ELR (cell line): Measurements from ENCODE around the gene LGALS3.

Experiments used
- DNase-seq: peaks from one replicate; pipeline ENCODE4 v3.0.0-alpha.2; 2015; ENCODE audit warnings: low read depth

LGALS3 gene

DNA sequence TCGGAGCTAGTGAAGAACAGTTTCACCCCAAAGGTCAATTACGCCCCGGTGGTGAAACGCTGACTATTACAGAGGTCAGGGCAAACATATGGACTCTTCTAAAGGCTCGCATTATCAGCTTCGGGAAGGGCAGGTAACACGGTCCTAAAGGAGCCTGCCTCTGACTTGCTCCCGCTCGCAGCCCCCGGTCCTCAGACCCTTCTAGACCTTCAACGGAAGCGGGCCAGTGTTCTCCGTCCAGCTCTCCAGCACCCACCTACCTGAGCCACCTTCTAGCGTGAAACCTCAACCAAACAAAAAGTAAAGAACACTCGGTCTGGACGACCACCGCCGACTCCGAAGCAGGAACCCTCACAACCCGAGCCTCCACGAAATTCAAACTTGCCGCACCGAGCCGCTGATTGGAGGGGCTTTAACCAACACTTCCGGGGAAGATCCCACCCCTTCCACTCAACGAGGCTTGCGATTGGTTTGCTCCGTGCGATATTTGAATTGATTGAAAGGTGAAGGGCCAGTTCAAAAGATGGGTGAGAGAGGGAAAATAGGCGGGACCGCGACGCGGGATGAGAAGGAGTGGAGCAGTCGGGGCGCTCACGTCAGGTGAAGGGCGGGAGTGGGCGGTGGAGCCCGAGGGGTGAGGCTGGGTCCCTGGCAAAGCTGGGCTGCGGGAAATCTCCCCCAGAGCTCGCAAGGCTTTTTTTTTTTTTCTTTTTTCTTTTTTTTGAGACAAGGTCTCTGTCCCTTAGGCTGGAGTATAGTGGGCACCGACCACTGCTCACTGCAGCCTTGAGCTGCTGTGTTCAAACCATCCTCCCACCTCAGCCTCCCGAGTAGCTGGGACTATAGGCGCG is 62.4 kb downstream of the LGALS3 start, which contains the start of gene DLGAP5:
TSS of gene DLGAP5 (minus strand) at position 383 of the 851 bp plus-strand sequence. CDS start 2,406 bp downstream, outside the sequence.
- peak; percentile 98 for DNase-seq

DNA sequence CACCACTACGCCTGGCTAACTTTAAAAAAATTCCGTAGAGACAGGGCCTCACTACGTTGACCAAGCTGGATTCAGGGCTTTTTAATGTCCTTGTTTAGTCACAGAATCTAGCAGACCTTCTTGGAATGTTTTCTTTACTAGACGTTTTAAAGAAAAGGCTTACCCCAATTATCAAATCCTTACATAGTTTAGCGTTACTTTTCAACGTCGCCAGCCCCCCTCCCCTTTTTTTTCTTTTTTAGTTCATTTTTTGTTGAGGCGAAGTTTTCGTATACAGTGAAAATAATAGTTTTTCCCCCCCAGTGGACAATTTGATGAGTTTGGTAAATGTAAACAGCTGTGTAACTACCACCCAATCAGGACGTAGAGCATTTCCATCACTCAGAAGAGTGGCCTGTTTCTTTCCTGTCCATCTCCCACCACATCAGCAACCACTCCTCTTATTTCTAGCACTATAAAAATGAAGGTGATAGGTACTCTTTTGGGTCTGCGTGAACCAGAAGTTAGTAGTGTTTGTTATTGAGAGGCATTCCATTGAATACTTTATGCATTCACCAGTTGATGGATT is 63.1 kb downstream of the LGALS3 start:
- DNase-seq, result peak; percentile 13

DNA sequence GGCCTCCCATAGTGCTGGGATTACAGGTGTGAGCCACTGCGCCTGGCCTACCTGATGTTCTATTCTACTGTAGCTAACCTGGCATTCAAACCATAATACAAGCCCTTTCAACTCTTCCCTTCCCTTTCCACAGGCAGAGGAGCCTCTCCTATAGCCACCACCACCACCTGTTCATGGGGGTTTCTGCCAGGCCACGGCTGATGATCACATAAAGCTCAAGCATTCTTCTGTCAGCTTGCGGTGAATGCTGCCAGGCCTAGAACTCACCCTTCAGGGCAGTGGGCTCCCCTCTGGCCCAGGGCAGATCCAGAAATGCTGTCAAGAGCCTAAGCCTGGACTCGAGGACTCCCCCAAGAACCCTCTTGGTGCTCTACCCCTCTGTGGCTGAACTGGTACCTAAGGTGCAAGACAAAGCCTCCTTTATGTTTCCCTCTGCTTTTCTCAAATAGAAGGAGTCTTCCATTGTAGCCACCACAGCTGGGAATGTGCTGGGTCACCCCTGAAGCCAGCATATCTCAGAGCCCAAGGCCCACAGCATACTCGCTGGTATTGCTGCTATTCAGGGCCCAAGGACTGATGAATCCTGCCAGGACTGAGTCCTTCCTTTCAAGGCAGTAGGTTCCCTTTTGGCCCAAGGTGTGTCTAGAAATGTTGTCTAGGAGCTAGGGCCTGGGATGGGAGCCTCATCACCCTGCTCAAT is 65.8 kb downstream of the LGALS3 start:
- DNase-seq, result no peak
